ENCODE measurements around the gene CERS3.

DNA sequence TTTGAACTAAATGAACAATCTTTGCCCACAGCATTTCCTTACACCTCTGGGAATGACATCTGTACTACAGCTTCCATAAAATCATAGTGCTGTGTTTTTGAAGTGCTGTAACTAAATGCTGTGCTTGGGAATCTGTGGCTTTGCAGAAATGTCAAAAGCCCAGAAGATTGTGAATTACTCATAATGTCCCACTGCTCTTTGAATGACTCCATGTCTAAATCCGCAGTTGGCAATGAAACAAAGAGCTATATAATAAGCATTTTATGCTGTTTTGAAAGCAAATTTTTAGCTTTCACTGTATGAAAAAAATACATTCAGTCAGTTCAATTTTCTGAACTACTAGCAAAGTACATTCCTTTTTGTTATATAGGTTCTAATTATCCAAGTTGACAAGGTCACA is 98.3 kb downstream of the CERS3 start:
- TF ChIP-seq, protein P1, sequence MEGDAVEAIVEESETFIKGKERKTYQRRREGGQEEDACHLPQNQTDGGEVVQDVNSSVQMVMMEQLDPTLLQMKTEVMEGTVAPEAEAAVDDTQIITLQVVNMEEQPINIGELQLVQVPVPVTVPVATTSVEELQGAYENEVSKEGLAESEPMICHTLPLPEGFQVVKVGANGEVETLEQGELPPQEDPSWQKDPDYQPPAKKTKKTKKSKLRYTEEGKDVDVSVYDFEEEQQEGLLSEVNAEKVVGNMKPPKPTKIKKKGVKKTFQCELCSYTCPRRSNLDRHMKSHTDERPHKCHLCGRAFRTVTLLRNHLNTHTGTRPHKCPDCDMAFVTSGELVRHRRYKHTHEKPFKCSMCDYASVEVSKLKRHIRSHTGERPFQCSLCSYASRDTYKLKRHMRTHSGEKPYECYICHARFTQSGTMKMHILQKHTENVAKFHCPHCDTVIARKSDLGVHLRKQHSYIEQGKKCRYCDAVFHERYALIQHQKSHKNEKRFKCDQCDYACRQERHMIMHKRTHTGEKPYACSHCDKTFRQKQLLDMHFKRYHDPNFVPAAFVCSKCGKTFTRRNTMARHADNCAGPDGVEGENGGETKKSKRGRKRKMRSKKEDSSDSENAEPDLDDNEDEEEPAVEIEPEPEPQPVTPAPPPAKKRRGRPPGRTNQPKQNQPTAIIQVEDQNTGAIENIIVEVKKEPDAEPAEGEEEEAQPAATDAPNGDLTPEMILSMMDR (conservative IDR thresholded peaks at IDR 0.05; ENCODE audit: low read depth, low read length) = no peak
- TF ChIP-seq POLR2A (IDR thresholded peaks at IDR 0.05; ENCODE audit: low read depth, low read length) (no peak), SMC3 (IDR thresholded peaks at IDR 0.05; ENCODE audit: low read depth, low read length) (no peak), FOS (IDR thresholded peaks at IDR 0.05; ENCODE audit: low read depth, low read length) (no peak), BHLHE40 (IDR thresholded peaks at IDR 0.05; ENCODE audit: low read depth, low read length) (no peak), MAFK (IDR thresholded peaks at IDR 0.05; ENCODE audit: low read depth, low read length) (no peak), CHD1 (IDR thresholded peaks at IDR 0.05; ENCODE audit: low read depth, low read length) (no peak), RCOR1 (IDR thresholded peaks at IDR 0.05; ENCODE audit: insufficient replicate concordance, low read length) (no peak)
- TF ChIP-seq, protein P2, sequence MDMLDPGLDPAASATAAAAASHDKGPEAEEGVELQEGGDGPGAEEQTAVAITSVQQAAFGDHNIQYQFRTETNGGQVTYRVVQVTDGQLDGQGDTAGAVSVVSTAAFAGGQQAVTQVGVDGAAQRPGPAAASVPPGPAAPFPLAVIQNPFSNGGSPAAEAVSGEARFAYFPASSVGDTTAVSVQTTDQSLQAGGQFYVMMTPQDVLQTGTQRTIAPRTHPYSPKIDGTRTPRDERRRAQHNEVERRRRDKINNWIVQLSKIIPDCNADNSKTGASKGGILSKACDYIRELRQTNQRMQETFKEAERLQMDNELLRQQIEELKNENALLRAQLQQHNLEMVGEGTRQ (IDR thresholded peaks at IDR 0.05; ENCODE audit: low read depth, low read length) = no peak
